GM12892 (cell line): Measurements from ENCODE around the gene PPCS.
"Not testable (repeated sequence)": the region's sequence is repeated elsewhere in the genome, so short reads cannot be mapped to it uniquely, and the experiment has no call there.

Experiments used
- POLR2A ChIP-seq: IDR thresholded peaks from 2 replicates; pipeline ENCODE4 v1.6.1; 2011; ENCODE audit warnings: low read depth, low read length, control low read depth
- POLR2AphosphoS5 ChIP-seq: IDR thresholded peaks from 2 replicates; pipeline ENCODE4 v1.6.1; 2011; ENCODE audit warnings: low read depth, low read length, control low read depth
- TAF1 ChIP-seq: IDR thresholded peaks from 2 replicates; pipeline ENCODE4 v1.6.1; 2011; ENCODE audit warnings: low read depth, mild to moderate bottlenecking, control low read depth, low read length, borderline replicate concordance

- not testable (repeated sequence) for TF ChIP-seq TAF1, POLR2A, POLR2AphosphoS5
These were observed 45.7 kb downstream of the PPCS start for GRCh38 chr1:42502031-42502430.
